H1 (cell line): ENCODE measurements around the gene CALD1. TPM values are rescaled to one million over a fixed set of nuclear protein-coding genes. Genes with fewer than 3 reads are reported as not detected.

Experiments
- BRCA1 ChIP-seq: IDR thresholded peaks from 2 replicates; pipeline ENCODE4 v1.6.1; 2012; ENCODE audit warnings: low read depth, low read length, improper control_type of control experiment
- KDM1A ChIP-seq: fragments of 200-600, 300-600 bp; sonication (generic); IDR thresholded peaks from 2 replicates; pipeline ENCODE4 v1.7.1; 2016; ENCODE audit warnings: mild to moderate bottlenecking, low read length, borderline replicate concordance
- polyA plus RNA-seq, 7 experiments: library from polyadenylated mRNA; depleted of rRNA in 3 of 7; stranded (reverse) in 5 of 7; unstranded in 2 of 7; fragments of >200 nt in 5 of 7; fragments of 200-250 nt in 2 of 7; gene quantifications; 1 replicate in 5 of 7; 2 replicates in 1 of 7; 4 replicates in 1 of 7; pipeline versions ENCODE4 v1.2.1 to v1.2.3, GENCODE V29; 2011 to 2013; ENCODE audit warnings: missing spikeins in 2 of 7, mixed read lengths in 2 of 7
- small RNA-seq: library from polyadenylated mRNA; stranded (forward); fragments of <200 nt; extraction: miRNeasy Mini kit (QIAGEN cat#:217004); gene quantifications from one replicate; pipeline ENCODE3, GENCODE V24; 2013; ENCODE audit not compliant: insufficient read depth
- total RNA-seq: library from RNA; stranded (reverse); fragmentation: NEBNext Ultra II Directional; extraction: Animal tissue kit (Norgen Biotek cat#: 25700); gene quantifications from 2 replicates; pipeline ENCODE4 v1.2.1, GENCODE V29; 2021

CALD1 gene
- total and polyA plus RNA-seq, 2 of the 8 experiments (the other 6 are each of a cell fraction or from before 2014, with no cell fraction given), result 34.3 to 177 TPM

DNA sequence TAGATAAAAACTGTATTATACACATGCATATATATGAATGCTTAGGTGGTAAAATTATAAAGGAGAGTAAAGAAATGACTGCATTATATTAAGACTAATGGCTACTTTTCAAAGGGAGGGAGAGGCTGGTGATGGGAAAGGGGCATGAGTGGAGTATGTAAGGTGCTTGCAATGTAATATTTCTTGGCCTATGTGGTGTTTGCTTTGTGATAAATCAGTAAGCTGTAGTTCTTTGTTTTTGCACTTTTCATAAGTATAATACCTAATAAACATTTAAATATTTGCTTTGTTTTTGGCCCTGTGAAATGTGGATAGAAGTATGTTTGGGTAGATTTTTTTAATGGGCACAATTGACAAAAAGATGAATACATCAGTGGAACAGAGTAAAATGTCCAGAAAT lies 232.8 kb downstream of the CALD1 start (continued):
- no peak for TF ChIP-seq KDM1A
- no peak for TF ChIP-seq BRCA1
- TF ChIP-seq, all 59 proteins: peak for 0

Small RNAs within 50 kb of the gene (small RNA-seq; reads per million reads assigned to genes)
- gene TUBB3P2, result not detected

Other genes with a start within 250 kb of the CALD1 start
- gene AKR1B15, start 230.5 kb upstream of the CALD1 start, total RNA-seq, result 0.25 and 0.47 TPM in 2 replicates
- gene AKR1B15, start 230.5 kb upstream of the CALD1 start, polyA plus RNA-seq (2011; rRNA removed), result 0.15 TPM in 1 of 2 replicates, not detected in the other
- 15.3 and 17.4 TPM in 2 replicates for gene BPGM, start 132.8 kb upstream of the CALD1 start, total RNA-seq
- 5.6 and 9.7 TPM in 2 replicates for gene BPGM, start 132.8 kb upstream of the CALD1 start, polyA plus RNA-seq (2011; rRNA removed)
- 1.9 and 2.0 TPM in 2 replicates for gene AGBL3, start 206.9 kb downstream of the CALD1 start, total RNA-seq
- gene AGBL3, start 206.9 kb downstream of the CALD1 start, polyA plus RNA-seq (2011; rRNA removed), result 0.49 and 1.1 TPM in 2 replicates